Prostate gland (tissue), 2 donors: ENCODE measurements around the gene CNDP1. TPM values are rescaled to one million over a fixed set of nuclear protein-coding genes. Genes with fewer than 3 reads are reported as not detected.

Source experiments
- DNase-seq: peaks from one replicate; pipeline ENCODE4 v3.0.0-alpha.2; 2019; ENCODE audit warnings: low spot score
- H3K27ac ChIP-seq, 2 donors: fragments of 200-600 bp; sonication (generic); 2 replicates each; pipeline ENCODE4 v1.5.1; 2017 to 2019
- H3K27me3 ChIP-seq: fragments of 200-600 bp; sonication (generic); replicated peaks from 2 replicates; pipeline ENCODE4 v1.5.1; 2019; ENCODE audit not compliant: insufficient read depth
- H3K36me3 ChIP-seq, 2 donors: fragments of 200-600 bp; sonication (generic); 1 replicate in 1 of 2; 2 replicates in 1 of 2; pipeline versions ENCODE4 v1.5.1 to v1.8.1; 2017 to 2019
- H3K4me1 ChIP-seq: fragments of 200-600 bp; sonication (generic); replicated peaks from 2 replicates; pipeline ENCODE4 v1.5.1; 2019
- H3K4me3 ChIP-seq, 2 donors: fragments of 200-600 bp; sonication (generic); 2 replicates each; pipeline ENCODE4 v1.5.1; 2017 to 2019
- H3K9me3 ChIP-seq: fragments of 200-600 bp; sonication (generic); 2 replicates; pipeline ENCODE4 v1.5.1; 2017
- POLR2A ChIP-seq: fragments of 450-650 bp; IDR thresholded peaks from one replicate; pipeline ENCODE4 v1.6.1; 2016; ENCODE audit warnings: antibody characterized with exemption, mild to moderate bottlenecking
- POLR2AphosphoS5 ChIP-seq: sonication (generic); formaldehyde crosslinking; IDR thresholded peaks from one replicate; pipeline ENCODE4 v1.6.1; 2017; ENCODE audit warnings: antibody characterized with exemption
- WGBS: methylation state at CpG from one replicate; pipeline ENCODE4 v1.1.5; 2018; 5-methylcytosine and 5-hydroxymethylcytosine counted together
- intact Hi-C: fragments of 100-400 bp; cut with DNase I; formaldehyde crosslinking; loops from one replicate; pipeline ENCODE4 v1.14.2; 2022
- total RNA-seq, 2 donors: library from RNA; depleted of rRNA; stranded (reverse); fragments of >200 nt; gene quantifications; one replicate each; pipeline ENCODE4 v1.1.0, GENCODE V29; 2016
- TF ChIP-seq, protein P1 (sequence below), 4 experiments: fragments of 200-600 bp in 2 of 4; fragments of 450-650 bp in 2 of 4; sonication (generic) in 2 of 4; IDR thresholded peaks; 1 replicate in 3 of 4; 2 replicates in 1 of 4; pipeline ENCODE4 v1.5.1; 2016 to 2019; ENCODE audit warnings: antibody characterized with exemption in 4 of 4, mild to moderate bottlenecking in 2 of 4, moderate library complexity in 2 of 4

CNDP1 gene
- total RNA-seq, 2 donors from 2014 or later = not detected

DNA sequence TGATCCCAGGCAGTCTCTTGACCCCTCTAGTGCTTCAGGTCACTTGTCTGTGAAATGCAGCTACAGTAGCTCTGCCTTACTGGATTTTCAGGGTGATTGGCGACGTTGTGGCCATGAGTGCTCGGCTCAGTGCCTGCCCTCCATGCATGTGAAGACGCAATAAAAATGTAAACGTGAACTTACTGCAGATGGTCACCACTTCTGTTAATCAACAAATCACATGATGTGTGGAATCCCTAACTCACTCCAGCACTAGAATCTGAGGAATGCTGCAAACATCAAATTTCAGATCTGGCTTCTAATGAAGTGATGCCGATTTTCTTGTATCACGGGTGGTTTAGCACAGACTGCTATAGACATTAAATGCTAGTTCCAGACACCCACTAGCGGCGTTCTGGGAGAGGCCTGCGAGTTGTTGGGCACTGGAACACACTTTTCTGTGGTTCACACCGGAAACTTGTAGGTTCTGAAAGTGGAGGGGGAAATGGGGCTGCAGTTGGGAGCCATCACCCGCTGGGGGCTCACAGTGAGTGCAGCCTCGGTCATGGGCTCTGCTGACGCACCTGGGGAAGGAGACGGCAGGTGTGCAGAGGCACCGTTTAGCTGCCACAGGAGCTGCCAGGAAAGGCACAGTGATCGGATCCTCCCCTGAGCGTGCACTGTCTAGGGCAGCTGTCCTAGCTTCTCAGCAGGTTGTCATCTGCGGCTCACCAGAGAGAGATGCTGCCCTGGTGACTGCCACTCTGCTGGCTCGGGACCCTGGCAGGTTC lies 6.5 kb downstream of the CNDP1 start:
- H3K4me3 ChIP-seq = no peak overlapping the region
- H3K9me3 ChIP-seq = no peaks in the 10 kb centered on the region
- DNase-seq = no peak
- WGBS = 77% methylated on average over 20 of the region's 20 CpGs
- no peaks in the 10 kb centered on the region for H3K27me3 ChIP-seq
- no peaks in the 10 kb centered on the region for H3K4me1 ChIP-seq
- no peaks in the 10 kb centered on the region for H3K36me3 ChIP-seq
- intact Hi-C loops = no loop called here
- TF ChIP-seq POLR2AphosphoS5 (no peak), POLR2A (no peak)
- TF ChIP-seq, protein P1, sequence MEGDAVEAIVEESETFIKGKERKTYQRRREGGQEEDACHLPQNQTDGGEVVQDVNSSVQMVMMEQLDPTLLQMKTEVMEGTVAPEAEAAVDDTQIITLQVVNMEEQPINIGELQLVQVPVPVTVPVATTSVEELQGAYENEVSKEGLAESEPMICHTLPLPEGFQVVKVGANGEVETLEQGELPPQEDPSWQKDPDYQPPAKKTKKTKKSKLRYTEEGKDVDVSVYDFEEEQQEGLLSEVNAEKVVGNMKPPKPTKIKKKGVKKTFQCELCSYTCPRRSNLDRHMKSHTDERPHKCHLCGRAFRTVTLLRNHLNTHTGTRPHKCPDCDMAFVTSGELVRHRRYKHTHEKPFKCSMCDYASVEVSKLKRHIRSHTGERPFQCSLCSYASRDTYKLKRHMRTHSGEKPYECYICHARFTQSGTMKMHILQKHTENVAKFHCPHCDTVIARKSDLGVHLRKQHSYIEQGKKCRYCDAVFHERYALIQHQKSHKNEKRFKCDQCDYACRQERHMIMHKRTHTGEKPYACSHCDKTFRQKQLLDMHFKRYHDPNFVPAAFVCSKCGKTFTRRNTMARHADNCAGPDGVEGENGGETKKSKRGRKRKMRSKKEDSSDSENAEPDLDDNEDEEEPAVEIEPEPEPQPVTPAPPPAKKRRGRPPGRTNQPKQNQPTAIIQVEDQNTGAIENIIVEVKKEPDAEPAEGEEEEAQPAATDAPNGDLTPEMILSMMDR (IDR thresholded peaks at IDR 0.05) = no peak
- no peak overlapping the region for H3K27ac ChIP-seq

DNA sequence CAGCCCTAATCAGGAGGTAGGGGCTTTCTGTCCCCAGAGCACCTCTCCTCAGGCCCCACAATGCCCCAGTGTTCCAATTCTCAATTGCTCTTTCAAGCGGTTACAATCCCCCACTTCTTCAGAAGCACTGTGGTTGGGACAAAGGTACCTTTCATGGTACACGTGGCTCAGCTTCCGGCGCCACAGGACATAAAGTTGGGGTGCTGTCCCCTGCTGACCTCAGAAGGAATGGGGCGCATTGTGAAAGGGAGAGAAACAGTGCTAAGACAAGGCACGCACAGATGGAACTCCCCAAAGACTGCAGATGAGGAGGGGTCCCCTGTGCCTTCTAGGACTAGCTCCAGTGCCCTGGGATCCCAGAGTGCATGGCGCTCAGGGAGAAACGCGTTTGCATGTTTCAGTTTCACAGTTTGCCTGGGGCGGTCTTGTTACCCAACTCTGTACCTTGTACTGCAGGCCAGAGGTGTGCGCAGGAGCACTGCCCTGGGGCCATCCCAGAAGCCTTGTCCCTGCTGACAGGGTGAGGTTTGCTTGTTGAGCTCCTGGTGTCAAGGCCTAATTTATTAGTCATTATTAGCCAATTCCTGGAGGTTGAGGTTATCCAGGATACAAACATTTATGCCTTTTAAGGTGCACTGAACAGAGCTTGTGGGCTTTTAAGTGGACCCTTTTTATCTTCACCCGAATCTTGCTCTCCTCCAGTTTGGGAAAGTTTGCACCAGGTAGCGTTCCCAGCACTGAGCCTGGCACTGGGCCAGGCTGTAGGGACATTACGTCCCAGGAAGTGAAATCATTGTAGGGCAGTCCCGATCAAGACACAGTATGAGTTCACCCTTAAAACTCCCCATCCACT lies 7.6 kb downstream of the CNDP1 start:
- Histone ChIP-seq H3K9me3 (no peaks in the 10 kb centered on the region), H3K36me3 (no peaks in the 10 kb centered on the region), H3K4me3 (no peak overlapping the region), H3K27ac (no peak overlapping the region), H3K4me1 (no peaks in the 10 kb centered on the region), H3K27me3 (no peaks in the 10 kb centered on the region)
- TF ChIP-seq POLR2AphosphoS5 (peak; percentile 5), POLR2A (no peak)
- intact Hi-C loops = no loop called here
- WGBS = 66% methylated on average over 15 of the region's 15 CpGs
- DNase-seq = no peak

DNA sequence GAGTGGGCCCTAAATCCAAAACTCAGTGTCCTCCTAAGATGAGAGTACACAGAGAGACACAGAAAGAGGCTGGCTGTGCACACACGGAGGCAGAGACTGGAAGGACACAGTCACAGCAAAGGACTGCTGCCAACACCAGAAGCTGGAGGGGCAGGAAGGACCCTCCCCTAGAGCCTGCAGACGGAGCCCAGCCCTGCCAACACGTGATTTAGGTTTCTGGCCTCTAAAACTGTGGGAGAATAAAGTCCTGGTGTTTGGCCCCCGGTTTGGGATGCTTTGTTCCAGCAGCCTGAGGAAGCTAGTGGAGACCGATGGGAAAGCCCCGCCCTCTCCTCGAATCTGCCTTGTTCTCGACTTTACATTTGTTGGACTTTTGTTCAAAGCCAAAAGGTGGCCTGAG lies 10.6 kb downstream of the CNDP1 start:
- Histone ChIP-seq H3K36me3 (no peaks in the 10 kb centered on the region), H3K4me1 (no peaks in the 10 kb centered on the region), H3K27me3 (no peaks in the 10 kb centered on the region), H3K4me3 (no peak overlapping the region), H3K9me3 (no peaks in the 10 kb centered on the region), H3K27ac (no peak overlapping the region)
- TF ChIP-seq POLR2A (no peak), POLR2AphosphoS5 (no peak)
- TF ChIP-seq, protein P1 (IDR thresholded peaks at IDR 0.05) = no peak
- DNase-seq = no peak
- intact Hi-C loops = no loop called here
- WGBS = 61% methylated on average over 8 of the region's 8 CpGs

DNA sequence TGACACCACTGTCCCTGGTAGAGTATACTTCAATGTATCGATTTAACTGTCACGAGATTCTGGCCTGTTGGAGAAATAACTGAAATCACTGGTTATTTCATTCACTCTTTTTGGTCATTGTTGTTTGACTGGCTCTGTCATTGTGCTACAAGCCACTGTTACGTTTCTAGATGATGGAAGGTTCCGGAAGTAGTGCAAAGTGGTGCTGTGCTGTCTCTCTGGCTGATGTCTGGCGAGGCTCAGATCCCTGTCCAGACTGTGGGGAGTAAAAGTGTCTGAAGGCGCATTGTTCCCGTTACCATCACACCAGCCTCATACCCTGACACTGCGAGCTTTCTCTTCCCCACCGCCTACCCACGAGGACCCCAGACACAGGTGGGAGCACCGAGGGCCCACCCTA lies 11.7 kb downstream of the CNDP1 start:
- Histone ChIP-seq H3K36me3 (no peaks in the 10 kb centered on the region), H3K4me3 (no peak overlapping the region), H3K4me1 (no peaks in the 10 kb centered on the region), H3K27me3 (no peaks in the 10 kb centered on the region), H3K27ac (peak overlapping the region; percentile 2 to 28), H3K9me3 (no peaks in the 10 kb centered on the region)
- intact Hi-C loops = no loop called here
- 97% methylated on average over 11 of the region's 11 CpGs for WGBS
- TF ChIP-seq, protein P1 (IDR thresholded peaks at IDR 0.05) = no peak
- TF ChIP-seq POLR2AphosphoS5 = no peak
- TF ChIP-seq POLR2A = no peak
- DNase-seq = no peak

DNA sequence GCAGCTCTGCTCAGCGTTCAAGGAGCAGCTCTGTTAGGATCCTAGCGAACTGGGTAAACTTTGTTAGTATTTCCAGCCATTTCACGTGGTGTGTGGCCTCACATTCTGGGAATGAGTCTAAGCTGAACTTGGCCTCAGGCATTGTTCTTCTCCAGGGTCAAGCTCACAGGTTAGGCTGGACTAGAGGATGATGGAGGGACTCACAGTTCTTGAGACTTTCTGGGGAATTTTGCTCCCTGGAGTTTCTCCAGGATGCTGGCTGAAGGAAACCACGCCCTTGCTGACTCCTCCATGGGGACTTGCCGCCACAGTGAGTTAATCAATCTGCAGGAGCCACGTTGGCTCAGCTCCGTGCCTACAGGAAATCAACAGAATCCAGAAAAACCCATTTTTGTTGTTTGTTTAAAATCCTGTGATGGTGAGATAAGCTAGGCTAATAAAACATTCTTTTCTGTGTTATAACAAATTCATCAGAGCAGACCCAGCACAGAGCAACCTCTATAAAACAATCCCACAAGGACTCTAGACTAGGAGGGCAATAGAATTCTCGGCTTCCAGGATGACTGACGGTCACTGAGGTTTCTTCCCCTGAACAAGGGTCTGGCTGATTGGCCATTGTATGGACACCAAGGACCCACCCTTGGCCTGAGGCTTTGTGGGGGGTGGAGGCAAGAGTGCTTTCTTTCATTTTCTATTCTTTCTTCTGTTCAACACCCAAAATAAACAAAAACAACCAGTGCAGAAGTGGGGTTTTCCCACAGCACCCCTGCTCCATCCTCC lies 12.6 kb downstream of the CNDP1 start:
- peak overlapping the region; percentile 2 to 28 for H3K27ac ChIP-seq
- H3K4me1 ChIP-seq = no peaks in the 10 kb centered on the region
- no peaks in the 10 kb centered on the region for H3K36me3 ChIP-seq
- DNase-seq = no peak
- H3K4me3 ChIP-seq = no peak overlapping the region
- no peaks in the 10 kb centered on the region for H3K9me3 ChIP-seq
- WGBS = 12% methylated on average over 9 of the region's 9 CpGs
- H3K27me3 ChIP-seq = no peaks in the 10 kb centered on the region
- TF ChIP-seq, protein P1 (IDR thresholded peaks at IDR 0.05) = no peak
- peak; percentile 12 for TF ChIP-seq POLR2AphosphoS5
- intact Hi-C loops = no loop called here
